ENCODE measurements around the gene FIGNL1. TPM values are rescaled to one million over a fixed set of nuclear protein-coding genes. Genes with fewer than 3 reads are reported as not detected.

FIGNL1 gene
- total RNA-seq, 2 donors from 2014 or later: 28.0 to 38.2 TPM

GRCh38 chr7:50466815-50467585, 16.9 kb upstream of the FIGNL1 start:
- H3K27me3 ChIP-seq (ENCODE audit: control insufficient read depth, insufficient read depth, low read length, poor library complexity, severe bottlenecking): peaks cover 5% of the 10 kb centered on the region
- no peak overlapping the region for H3K27ac ChIP-seq (ENCODE audit: low read depth, low read length)
- H3K4me1 Mint-ChIP-seq: peaks cover 5% of the 10 kb centered on the region
- no peak overlapping the region for H3K27ac Mint-ChIP-seq
- TF ChIP-seq CTCF (conservative IDR thresholded peaks at IDR 0.05): no peak
- no peaks in the 10 kb centered on the region for H3K9me3 Mint-ChIP-seq
- no peak for DNase-seq
- peaks cover 24% of the 10 kb centered on the region for H3K27me3 Mint-ChIP-seq (ENCODE audit: insufficient read depth)
- H3K4me3 ChIP-seq (ENCODE audit: low read length): no peak overlapping the region
- WGBS, 2 experiments (ENCODE audit: insufficient coverage in 1 of 2, insufficient read length in 1 of 2): 95 to 96% methylated on average over 10 to 11 of the region's 11 CpGs
- H3K36me3 ChIP-seq (ENCODE audit: control insufficient read depth, insufficient read depth, low read length): no peaks in the 10 kb centered on the region
- no peaks in the 10 kb centered on the region for H3K4me1 ChIP-seq (ENCODE audit: control insufficient read depth, insufficient read depth, low read length)
- H3K9ac ChIP-seq (ENCODE audit: extremely low read depth, low read length, poor library complexity, severe bottlenecking): no peak overlapping the region
- H3K9me3 ChIP-seq (ENCODE audit: control insufficient read depth, low read length): no peaks in the 10 kb centered on the region
- no peak overlapping the region for H3K4me3 Mint-ChIP-seq
- H3K36me3 Mint-ChIP-seq (ENCODE audit: low read depth): no peaks in the 10 kb centered on the region

GRCh38 chr7:50463035-50463434, 12.9 kb upstream of the FIGNL1 start:
- Histone ChIP-seq H3K9me3 (ENCODE audit: control insufficient read depth, low read length) (no peaks in the 10 kb centered on the region), H3K36me3 (ENCODE audit: control insufficient read depth, insufficient read depth, low read length) (no peaks in the 10 kb centered on the region), H3K27me3 (ENCODE audit: control insufficient read depth, insufficient read depth, low read length, poor library complexity, severe bottlenecking) (peaks cover 5% of the 10 kb centered on the region), H3K4me3 (ENCODE audit: low read length) (no peak overlapping the region), H3K27ac (ENCODE audit: low read depth, low read length) (no peak overlapping the region), H3K9ac (ENCODE audit: extremely low read depth, low read length, poor library complexity, severe bottlenecking) (no peak overlapping the region), H3K4me1 (ENCODE audit: control insufficient read depth, insufficient read depth, low read length) (no peaks in the 10 kb centered on the region)
- H3K4me1 Mint-ChIP-seq: no peaks in the 10 kb centered on the region
- H3K4me3 Mint-ChIP-seq: no peak overlapping the region
- peaks cover 20% of the 10 kb centered on the region for H3K9me3 Mint-ChIP-seq
- TF ChIP-seq CTCF (conservative IDR thresholded peaks at IDR 0.05): no peak
- WGBS, 2 experiments (ENCODE audit: insufficient coverage in 1 of 2, insufficient read length in 1 of 2): 94% methylated on average over 10 to 13 of the region's 13 CpGs
- DNase-seq: no peak
- no peak overlapping the region for H3K27ac Mint-ChIP-seq
- H3K36me3 Mint-ChIP-seq (ENCODE audit: low read depth): no peaks in the 10 kb centered on the region
- H3K27me3 Mint-ChIP-seq (ENCODE audit: insufficient read depth): peaks cover 19% of the 10 kb centered on the region

GRCh38 chr7:50462361-50462760, 12.2 kb upstream of the FIGNL1 start:
- Mint-ChIP-seq H3K9me3 (peaks cover 25% of the 10 kb centered on the region), H3K36me3 (ENCODE audit: low read depth) (no peaks in the 10 kb centered on the region), H3K27ac (no peak overlapping the region), H3K4me3 (no peak overlapping the region), H3K27me3 (ENCODE audit: insufficient read depth) (peaks cover 12% of the 10 kb centered on the region), H3K4me1 (no peaks in the 10 kb centered on the region)
- no peak overlapping the region for H3K4me3 ChIP-seq (ENCODE audit: low read length)
- no peak overlapping the region for H3K27ac ChIP-seq (ENCODE audit: low read depth, low read length)
- no peak for TF ChIP-seq CTCF (conservative IDR thresholded peaks at IDR 0.05)
- no peak overlapping the region for H3K9ac ChIP-seq (ENCODE audit: extremely low read depth, low read length, poor library complexity, severe bottlenecking)
- H3K4me1 ChIP-seq (ENCODE audit: control insufficient read depth, insufficient read depth, low read length): no peaks in the 10 kb centered on the region
- no peaks in the 10 kb centered on the region for H3K36me3 ChIP-seq (ENCODE audit: control insufficient read depth, insufficient read depth, low read length)
- H3K27me3 ChIP-seq (ENCODE audit: control insufficient read depth, insufficient read depth, low read length, poor library complexity, severe bottlenecking): peaks cover 1% of the 10 kb centered on the region
- DNase-seq: no peak
- 90 to 96% methylated on average over 4 of the region's 4 CpGs for WGBS, 2 experiments (ENCODE audit: insufficient coverage in 1 of 2, insufficient read length in 1 of 2)
- no peaks in the 10 kb centered on the region for H3K9me3 ChIP-seq (ENCODE audit: control insufficient read depth, low read length)
